ENCODE measurements around the gene MYADML2. TPM values are rescaled to one million over a fixed set of nuclear protein-coding genes. Genes with fewer than 3 reads are reported as not detected.

MYADML2 gene
- total RNA-seq, 1 donor from 2014 or later: not detected

DNA sequence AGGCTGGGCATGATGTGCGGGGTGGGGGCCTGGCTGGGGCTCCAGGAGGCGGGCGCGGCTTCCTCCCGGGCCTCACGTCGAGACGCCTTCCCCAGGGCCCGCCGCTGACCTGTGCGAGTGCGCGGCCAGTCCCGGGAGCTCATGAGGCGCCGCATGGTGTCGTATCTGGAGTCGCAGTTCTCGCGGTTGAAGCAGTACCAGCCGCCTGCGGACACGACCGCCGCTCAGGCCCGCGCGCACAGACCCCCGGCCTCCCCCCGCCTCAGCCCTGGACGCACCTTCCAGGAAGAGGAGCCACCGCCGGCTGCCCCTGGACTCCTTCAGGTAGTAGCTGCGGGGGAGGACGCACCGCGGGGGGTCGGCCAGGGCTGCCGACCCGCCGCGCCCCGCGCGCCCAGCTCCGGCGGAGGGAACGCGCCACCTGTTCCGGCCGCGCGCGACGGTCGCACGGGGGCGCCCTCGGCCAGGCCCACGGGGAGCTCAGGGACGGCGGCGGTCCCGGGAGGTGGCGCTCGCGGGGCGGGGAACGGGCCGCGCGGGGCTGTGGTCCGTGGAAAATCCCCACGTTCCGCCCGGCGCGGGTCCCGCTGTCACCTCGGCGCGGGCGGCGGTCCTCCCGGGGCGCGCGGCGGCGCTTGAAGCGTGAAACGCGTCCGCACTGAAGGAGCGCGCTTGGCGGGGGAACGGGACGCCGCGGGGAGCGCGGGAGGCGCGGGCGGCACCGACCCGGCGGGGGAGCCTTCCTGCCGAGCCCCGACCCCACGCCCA is 12.5 kb upstream of the MYADML2 start:
- H3K4me1 Mint-ChIP-seq (ENCODE audit: low read depth): peaks cover 4% of the 10 kb centered on the region
- no peak overlapping the region for H3K4me3 Mint-ChIP-seq (ENCODE audit: unreplicated experiment)
- DNase-seq (ENCODE audit: low spot score): no peak
- no peaks in the 10 kb centered on the region for H3K9me3 Mint-ChIP-seq (ENCODE audit: low read depth)
- H3K36me3 Mint-ChIP-seq (ENCODE audit: low read depth): no peaks in the 10 kb centered on the region
- H3K27me3 Mint-ChIP-seq (ENCODE audit: low read depth): peaks cover 30% of the 10 kb centered on the region
- no peak overlapping the region for H3K27ac Mint-ChIP-seq (ENCODE audit: unreplicated experiment)
- TF ChIP-seq, protein P1, sequence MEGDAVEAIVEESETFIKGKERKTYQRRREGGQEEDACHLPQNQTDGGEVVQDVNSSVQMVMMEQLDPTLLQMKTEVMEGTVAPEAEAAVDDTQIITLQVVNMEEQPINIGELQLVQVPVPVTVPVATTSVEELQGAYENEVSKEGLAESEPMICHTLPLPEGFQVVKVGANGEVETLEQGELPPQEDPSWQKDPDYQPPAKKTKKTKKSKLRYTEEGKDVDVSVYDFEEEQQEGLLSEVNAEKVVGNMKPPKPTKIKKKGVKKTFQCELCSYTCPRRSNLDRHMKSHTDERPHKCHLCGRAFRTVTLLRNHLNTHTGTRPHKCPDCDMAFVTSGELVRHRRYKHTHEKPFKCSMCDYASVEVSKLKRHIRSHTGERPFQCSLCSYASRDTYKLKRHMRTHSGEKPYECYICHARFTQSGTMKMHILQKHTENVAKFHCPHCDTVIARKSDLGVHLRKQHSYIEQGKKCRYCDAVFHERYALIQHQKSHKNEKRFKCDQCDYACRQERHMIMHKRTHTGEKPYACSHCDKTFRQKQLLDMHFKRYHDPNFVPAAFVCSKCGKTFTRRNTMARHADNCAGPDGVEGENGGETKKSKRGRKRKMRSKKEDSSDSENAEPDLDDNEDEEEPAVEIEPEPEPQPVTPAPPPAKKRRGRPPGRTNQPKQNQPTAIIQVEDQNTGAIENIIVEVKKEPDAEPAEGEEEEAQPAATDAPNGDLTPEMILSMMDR (IDR thresholded peaks at IDR 0.05): peak; percentile 86

DNA sequence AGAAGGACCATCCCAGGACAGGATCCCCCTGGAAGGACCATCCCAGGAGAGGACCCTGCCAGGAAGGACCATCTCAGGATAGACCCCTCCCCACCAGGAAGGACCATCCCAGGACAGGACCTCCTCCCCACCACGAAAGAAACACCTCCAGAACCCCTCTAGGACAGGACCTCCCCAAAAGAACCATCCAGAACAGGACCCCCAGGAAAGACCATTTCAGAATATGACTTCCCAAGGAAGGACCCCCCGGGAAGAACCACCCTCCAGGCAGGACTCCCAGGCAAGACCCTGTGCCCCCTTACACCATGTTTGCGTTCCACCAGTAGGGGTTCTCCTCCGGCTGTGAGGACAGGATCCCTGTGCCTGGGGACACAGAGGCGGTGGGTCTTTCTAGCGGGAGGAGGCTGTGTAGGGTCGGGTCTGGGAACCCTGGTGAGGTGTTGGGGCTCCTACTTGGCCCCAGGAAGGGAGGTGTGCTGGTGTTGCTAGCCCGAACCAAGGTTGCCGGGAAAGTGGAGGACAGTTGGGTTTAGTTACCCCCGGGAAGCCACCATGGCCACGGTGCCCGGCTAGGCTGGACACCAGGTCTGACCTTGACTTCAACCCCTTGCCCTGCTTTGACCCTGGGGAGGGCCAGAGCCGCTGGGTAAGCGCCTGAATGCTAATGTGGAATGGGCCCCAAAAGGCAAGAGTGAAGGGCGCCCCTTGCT is 11.8 kb upstream of the MYADML2 start:
- Mint-ChIP-seq H3K27me3 (ENCODE audit: low read depth) (peaks cover 23% of the 10 kb centered on the region), H3K4me3 (ENCODE audit: unreplicated experiment) (no peak overlapping the region)

DNA sequence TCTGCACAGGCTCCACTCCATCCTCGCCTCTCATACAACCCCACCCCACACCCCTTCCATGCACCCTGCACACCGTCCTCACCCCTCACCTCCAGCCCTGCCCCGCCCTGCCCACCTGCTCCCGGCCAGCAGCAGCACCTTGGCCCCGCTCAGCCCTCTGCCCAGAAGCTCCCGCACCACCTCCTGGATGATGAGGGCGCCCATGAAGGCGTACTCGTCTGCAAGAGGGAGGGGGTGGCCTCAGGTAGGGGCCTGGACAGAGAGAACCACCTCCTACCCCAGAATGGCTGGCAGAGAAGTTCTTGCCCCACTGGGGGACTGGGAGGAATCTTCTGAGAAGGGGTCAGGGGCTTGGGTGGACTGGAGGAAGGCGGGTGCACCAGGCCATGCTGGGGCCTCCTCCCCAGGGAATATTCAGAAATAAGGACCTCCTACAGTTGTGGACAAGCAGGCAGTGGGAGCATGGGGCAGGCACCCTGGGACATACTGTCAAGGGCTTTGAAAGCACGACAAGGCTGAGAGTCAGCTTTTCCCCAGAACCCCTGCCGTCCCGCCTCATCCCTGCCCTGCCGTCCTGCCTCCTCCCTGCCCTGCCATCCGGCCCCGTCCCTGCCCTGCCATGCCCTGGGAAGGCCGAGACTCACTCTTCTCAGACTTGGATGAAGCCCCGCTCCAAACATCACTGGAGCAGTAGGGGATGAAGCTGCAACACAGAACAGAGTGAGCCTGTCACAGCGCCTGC is 10.8 kb upstream of the MYADML2 start:
- Mint-ChIP-seq H3K27me3 (ENCODE audit: low read depth) (peaks cover 18% of the 10 kb centered on the region), H3K27ac (ENCODE audit: unreplicated experiment) (no peak overlapping the region), H3K9me3 (ENCODE audit: low read depth) (no peaks in the 10 kb centered on the region), H3K36me3 (ENCODE audit: low read depth) (no peaks in the 10 kb centered on the region), H3K4me3 (ENCODE audit: unreplicated experiment) (no peak overlapping the region), H3K4me1 (ENCODE audit: low read depth) (peaks cover 4% of the 10 kb centered on the region)
- peak; percentile 92 for DNase-seq (ENCODE audit: low spot score)
- TF ChIP-seq, protein P1 (IDR thresholded peaks at IDR 0.05): no peak

More for the DNA sequence above, 11.8 kb upstream of the MYADML2 start:
- TF ChIP-seq, protein P1 (IDR thresholded peaks at IDR 0.05): no peak
- peaks cover 4% of the 10 kb centered on the region for H3K4me1 Mint-ChIP-seq (ENCODE audit: low read depth)
- DNase-seq (ENCODE audit: low spot score): no peak
- H3K36me3 Mint-ChIP-seq (ENCODE audit: low read depth): no peaks in the 10 kb centered on the region
- no peaks in the 10 kb centered on the region for H3K9me3 Mint-ChIP-seq (ENCODE audit: low read depth)
- no peak overlapping the region for H3K27ac Mint-ChIP-seq (ENCODE audit: unreplicated experiment)

DNA sequence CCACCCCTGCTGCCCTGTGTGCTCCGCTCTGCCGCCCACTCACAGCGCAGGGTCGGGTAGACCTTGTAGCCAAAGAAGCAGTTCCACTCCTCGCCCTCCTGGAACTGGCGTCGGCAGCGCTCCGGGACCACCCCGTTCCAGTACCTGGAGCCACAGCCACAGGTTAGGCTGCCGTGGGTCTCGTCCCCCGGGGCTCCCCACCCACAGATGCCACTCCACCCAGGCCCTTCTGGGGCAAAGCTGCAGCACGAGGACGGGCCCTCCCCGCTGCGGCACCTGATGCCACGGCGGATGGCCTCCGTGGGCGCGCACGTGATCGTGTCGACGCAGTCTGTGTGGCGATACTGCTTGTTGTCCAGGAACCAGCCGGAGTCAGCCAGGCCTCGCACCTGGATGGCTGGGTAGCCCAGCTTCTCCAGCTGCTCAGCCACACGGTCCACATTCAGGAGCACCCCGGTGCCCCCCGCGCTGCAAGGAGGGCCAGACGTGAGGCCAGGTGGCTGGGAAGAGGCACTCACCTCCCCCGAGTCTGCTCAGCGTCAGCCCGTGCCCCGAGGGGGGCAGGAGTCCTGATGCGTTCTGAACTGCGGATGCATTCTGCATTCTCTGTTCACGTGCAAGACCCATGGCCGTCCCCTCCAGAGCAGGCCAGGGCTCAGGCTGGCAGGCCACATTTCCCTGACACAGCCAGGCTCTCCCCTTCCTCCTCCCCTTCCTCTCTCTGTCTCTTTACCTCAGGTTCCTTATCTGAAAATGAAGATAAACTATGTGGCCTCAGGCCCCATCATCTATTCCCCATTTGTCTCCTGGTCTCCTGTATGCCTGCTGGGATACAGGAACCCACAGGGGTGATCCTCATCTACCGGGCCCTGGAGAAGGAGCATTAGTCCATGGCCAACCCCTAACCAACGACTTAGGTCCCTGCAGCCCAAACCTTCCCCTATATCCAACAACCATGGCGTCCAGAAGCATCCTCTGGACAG is 9.9 kb upstream of the MYADML2 start:
- peaks cover 4% of the 10 kb centered on the region for H3K4me1 Mint-ChIP-seq (ENCODE audit: low read depth)
- H3K27me3 Mint-ChIP-seq (ENCODE audit: low read depth): peaks cover 14% of the 10 kb centered on the region
- H3K4me3 Mint-ChIP-seq (ENCODE audit: unreplicated experiment): no peak overlapping the region
- no peaks in the 10 kb centered on the region for H3K9me3 Mint-ChIP-seq (ENCODE audit: low read depth)
- H3K36me3 Mint-ChIP-seq (ENCODE audit: low read depth): no peaks in the 10 kb centered on the region
- TF ChIP-seq, protein P1 (IDR thresholded peaks at IDR 0.05): no peak
- no peak overlapping the region for H3K27ac Mint-ChIP-seq (ENCODE audit: unreplicated experiment)
- DNase-seq (ENCODE audit: low spot score): no peak
